HG02588 (cell line): ENCODE data around the gene ENO4.
A peak's percentile ranks its signal among the peaks of the same experiment; 100 is the strongest.

Source experiments
- ATAC-seq: cut with Tn5 transposase; IDR thresholded peaks from one replicate; pipeline ENCODE4 v1.9.1; 2021; ENCODE audit warnings: mild to moderate bottlenecking, moderate library complexity; ENCODE audit not compliant: unreplicated experiment

The ENO4 gene

GRCh38 chr10:116828116-116828515, 21.2 kb upstream of the ENO4 start:
- no peak for ATAC-seq

DNA sequence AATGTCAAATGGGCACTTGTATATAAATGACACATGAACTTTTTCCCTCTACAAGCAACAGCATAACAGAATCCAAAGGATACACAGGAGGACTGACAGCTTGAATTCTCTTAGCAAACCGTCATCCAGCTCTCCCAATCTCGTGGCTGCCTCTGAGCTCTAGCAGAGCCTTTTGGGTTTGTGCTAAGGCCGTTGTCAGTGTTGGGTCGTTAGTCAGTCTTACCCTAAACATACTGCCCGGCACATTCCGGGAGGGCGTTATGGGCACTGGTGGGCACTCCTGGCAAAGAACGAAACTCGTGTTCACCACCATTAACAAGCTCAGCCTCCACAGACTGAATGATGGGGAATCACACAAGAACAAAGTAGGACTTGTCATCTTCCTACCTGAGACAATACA, 19.6 kb upstream of the ENO4 start:
- ATAC-seq: no peak

GRCh38 chr10:116831086-116831485, 18.2 kb upstream of the ENO4 start:
- no peak for ATAC-seq

DNA sequence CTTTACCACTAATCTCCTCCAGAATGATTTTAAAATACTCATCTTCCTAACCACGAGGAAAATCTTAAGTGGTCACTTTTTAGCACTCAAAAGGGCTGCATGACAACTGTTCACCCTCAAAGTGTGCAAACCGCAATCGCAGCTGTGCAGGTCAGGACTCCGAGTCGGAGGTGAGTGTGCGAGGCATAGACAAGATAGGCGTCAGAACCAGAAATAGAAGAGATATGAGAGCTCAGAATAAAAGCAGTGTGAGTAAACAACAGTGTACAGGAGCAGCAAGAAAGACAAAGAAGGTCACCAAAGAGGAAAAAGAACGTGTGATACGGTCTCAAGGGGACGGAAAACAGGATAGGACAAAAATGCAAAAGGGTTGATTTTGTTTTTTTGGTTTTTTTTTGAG, 17.5 kb upstream of the ENO4 start:
- ATAC-seq: no peak

DNA sequence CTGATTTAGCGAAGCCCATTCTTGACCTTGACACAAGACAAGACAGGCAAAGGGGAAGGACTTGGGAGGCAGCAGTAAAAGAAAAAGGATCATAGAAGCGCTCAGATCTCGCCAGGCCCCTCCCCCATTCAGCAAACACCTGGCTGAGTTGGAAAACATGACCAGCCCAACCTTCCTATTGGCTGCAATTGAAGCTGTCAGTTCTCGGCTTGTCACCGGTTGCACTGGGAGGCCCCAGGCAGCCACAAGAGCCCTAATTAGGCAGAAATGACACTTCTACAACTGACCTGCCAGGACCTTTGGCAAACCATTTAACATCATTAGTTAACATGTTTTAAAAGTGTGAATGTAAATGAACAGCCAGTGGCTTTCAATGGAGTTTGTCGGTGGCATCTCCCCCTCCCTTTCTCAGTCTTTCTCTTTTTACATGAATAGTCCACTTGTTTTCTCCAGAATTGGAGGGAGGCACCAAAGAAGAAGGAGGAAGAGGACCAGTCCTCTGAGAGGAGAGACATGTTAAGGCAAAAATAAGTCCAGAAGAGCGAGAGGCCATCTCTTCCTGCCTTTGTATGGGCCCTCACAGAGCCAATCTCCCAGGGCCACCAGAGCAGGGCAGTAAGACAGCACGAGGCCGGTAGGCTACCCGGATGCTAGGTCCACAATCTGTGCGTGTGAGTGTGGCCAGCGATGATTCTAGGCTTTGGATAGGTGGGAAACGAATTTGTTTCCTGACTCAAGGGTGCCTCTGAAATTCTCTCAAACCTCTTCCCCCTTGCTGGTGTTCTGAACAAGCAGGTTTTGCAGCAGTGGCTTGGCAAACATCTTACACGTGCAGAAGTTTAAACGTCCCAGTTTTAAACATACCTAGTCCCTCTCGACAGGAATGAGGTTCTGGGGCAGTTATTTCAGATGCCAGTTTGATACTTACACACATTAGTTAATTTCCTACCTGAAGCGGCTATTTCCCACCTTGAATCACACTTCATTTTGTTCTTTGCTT, 15.0 kb upstream of the ENO4 start:
- no peak for ATAC-seq

DNA sequence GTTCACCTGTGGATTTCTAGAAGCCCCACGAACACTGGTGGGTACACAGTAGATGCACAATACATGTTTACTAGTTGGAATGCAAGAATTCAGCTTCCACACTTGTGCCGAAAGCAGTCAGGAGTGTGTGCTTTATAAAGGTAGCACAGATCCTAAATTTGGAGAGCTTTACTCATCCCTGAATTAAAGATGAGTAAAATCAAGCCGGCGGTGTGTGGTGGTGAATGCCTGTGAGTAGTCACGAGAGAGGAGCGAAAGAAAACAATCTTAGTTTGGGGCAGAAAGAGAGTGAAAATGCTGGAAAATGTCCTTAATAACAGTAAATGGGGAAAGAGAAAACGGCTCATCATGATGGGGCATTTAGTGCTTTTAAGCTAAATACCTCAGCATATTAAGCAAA, 13.6 kb upstream of the ENO4 start:
- no peak for ATAC-seq

DNA sequence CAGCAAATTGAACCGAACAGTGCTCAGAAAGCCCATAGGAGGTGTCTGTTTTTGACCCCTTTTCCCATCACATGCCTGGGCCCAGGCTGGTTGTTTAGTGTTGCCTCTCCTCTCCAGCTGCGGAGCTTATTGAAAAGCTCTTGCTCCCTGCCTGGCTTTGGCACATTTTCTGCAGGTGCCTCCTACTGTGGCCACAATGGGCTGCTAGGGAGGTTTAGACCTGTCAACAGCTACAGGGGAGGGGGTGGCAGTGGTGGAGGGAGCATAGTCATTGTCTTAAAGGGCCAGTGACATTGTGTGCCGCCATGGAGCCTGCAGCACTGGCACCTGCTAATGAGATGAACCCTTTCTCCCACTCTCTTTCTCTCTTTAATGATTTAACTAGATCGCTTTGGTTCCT, 13.2 kb upstream of the ENO4 start:
- no peak for ATAC-seq

GRCh38 chr10:116836902-116837523, 12.3 kb upstream of the ENO4 start:
- ATAC-seq: no peak

DNA sequence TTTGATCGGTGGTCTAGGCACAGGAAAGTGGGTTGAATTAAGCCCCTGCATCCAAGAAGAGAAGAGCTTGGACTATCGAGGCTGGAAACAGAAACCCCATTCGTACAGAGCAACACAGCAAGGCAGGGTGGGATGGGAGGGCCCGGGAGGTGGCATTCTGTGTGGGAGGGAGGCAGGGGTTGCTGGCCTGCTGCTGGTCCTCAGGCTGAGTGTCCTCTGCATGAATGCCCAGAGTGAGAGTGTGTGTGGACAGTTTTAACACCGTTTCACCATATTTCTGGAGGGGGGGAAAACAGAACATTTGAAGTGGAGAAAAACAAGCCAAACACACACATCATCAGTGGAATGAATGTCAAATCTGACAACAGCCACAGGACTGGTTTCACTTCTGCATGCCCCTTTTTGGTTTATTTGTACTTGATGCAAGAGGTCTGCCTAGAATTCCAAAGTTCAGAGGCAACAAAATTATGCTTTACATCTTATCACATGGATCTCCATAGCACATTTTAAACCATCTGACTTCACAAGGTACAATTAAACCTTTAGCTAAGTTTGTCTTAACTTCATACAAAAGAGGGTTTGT, 11.1 kb upstream of the ENO4 start:
- ATAC-seq: no peak

GRCh38 chr10:116840389-116841075, 8.8 kb upstream of the ENO4 start:
- no peak for ATAC-seq

- no peak for ATAC-seq
These were observed 3.5 kb upstream of the ENO4 start for GRCh38 chr10:116845823-116846222.

DNA sequence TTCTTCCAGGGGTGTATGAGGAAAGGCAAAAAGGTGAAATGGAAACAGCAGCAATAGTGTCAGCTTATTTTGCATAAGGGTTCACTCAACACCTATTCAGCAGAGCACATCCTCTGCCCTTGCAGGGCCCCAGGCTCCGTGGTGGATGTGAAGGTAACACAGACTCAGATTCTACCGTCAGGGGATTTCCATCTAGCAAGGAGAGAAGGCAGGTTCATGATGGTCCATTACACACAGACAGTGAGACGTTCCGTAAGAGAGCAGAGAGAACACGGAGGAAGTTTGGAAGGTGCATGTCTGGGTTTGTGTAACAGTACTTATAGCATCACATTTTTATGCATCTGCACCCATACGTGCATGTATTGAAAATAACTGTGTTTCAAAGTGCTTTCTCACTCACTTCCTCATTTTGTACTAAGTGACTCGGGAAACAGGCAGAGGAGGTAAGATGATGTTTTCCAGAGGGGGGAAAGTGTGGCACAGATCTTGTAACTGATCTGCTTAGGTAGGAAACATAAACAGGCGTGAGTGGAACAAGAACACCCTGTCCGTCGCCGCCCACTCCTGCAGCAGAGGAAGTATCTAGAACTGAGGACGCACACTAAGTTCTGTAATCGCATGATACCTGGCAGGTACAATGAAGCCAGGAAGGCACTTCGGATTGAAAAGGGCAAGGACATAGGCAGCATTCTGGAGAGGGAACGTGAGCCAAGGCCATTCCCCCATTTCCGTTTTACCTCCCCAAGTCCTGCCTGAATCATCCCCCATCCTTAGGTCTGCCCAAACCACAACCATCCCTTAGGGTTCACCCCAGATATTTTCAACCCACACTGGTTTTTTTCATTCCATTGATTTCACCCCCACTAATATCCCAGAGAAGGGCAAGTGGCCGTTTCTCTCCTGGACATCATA, 1.0 kb upstream of the ENO4 start:
- ATAC-seq: peak; percentile 69

GRCh38 chr10:116848944-116849247, 403 bp upstream of the ENO4 start:
- ATAC-seq: no peak

- no peak for ATAC-seq
These were observed 836 bp downstream of the ENO4 start for GRCh38 chr10:116850058-116850611.

- no peak for ATAC-seq
These were observed 2.9 kb downstream of the ENO4 start for GRCh38 chr10:116852246-116852645.

GRCh38 chr10:116853287-116853686, 4.0 kb downstream of the ENO4 start:
- ATAC-seq: no peak

DNA sequence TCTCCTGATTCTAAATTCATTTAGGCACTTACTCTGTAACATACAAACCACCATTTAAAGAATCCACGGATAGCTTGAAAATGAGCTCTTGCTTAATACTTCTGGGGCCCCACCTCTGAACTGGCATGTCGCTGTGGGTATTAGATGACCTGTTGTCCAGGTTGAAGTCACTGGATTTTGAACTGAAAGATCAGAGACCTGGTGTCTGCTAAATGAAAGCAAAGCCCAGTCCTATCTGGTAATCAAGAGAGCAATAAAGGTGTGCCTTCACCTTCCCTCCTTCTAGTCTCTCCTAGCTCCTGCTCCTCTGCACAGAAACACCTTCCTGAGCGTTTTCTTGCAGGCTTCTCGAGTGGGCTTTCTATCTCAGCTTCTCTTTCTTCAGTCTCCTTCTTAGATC, 4.4 kb downstream of the ENO4 start:
- no peak for ATAC-seq

- no peak for ATAC-seq
These were observed 7.9 kb downstream of the ENO4 start for GRCh38 chr10:116857156-116857555.

GRCh38 chr10:116861796-116862195, 12.5 kb downstream of the ENO4 start:
- no peak for ATAC-seq

GRCh38 chr10:116864436-116864835, 15.1 kb downstream of the ENO4 start:
- no peak for ATAC-seq
